ENCODE results near the gene ADARB1.

ADARB1 gene

DNA sequence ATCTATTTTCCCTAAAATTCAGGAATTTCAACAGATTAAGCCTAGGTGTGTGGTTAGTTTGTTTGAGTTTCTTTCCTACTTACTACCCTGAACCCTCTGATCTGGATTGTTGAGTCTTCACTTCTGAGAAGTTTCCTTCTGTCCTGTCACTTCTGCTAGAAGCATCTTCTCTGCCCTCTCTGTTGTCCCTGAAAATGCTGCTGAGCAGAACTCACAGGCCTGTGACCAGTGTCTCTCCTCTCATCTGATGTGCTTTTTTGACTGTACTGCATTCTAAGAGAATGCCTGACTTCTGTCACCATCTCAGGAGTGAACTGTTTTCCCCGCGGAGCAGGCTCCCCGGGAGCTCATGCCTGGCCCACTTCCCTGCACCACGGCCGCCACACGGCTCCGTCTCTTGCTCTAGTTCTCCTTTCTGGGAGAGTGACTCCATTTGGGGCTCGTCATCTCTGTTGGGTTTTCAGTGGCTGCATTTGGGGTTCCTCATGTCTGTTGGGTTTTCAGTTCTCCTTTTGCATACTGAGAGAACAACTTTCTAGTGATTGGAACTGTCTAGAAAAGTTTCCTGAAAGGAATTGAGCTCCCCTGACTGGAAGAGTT lies 135.4 kb downstream of the ADARB1 start:
- peak; percentile 85 to 92 (median 92) for DNase-seq

- no peak for DNase-seq
These were observed 136.1 kb downstream of the ADARB1 start for GRCh38 chr21:45210461-45210983.

- no peak for DNase-seq
These were observed 137.3 kb downstream of the ADARB1 start for GRCh38 chr21:45211661-45212060.

DNA sequence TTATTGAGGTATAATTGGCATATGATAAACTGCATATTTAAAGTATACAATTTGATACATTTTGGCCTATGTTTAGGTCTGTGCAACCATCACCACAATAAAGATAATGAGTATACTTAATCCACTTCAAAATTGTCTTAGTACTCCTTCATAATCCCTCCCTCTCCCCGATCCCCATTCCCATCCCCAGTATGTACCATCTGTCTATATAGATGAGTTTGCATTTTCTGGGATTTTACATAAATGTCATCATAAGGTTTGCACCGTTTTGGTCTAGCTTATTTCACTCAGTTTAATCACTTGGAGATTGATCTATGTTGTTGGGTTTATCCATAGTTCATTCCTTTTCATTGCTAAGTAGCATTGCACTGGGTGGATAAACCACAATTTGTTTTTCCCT lies 139.0 kb downstream of the ADARB1 start:
- DNase-seq, result no peak

GRCh38 chr21:45215213-45215612 lies 140.8 kb downstream of the ADARB1 start:
- no peak for DNase-seq

- DNase-seq, result no peak
These were observed 142.6 kb downstream of the ADARB1 start for GRCh38 chr21:45217010-45217409.

DNA sequence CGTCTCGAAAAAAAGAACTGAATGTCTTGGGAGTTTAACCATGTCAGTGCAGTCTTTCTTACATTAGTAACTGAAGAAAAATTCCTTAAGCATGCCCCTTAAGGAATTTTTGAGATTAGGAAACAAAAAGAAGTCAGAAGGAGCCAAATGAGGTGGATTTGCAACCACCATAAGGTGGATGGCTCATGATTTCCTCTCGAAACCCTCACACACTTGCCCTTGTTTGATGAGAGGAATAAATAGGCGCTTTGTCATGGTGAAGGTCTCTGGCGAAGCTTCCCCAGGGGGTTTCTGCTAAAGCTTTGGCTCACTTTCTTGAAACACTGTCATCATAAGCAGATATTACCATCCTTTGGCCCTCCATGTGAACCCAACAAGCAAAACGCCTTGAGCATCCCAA lies 145.1 kb downstream of the ADARB1 start:
- no peak for DNase-seq

- DNase-seq, result no peak
These were observed 145.7 kb downstream of the ADARB1 start for GRCh38 chr21:45220071-45220481.

- DNase-seq, result no peak
These were observed 146.5 kb downstream of the ADARB1 start for GRCh38 chr21:45220714-45221490.

DNA sequence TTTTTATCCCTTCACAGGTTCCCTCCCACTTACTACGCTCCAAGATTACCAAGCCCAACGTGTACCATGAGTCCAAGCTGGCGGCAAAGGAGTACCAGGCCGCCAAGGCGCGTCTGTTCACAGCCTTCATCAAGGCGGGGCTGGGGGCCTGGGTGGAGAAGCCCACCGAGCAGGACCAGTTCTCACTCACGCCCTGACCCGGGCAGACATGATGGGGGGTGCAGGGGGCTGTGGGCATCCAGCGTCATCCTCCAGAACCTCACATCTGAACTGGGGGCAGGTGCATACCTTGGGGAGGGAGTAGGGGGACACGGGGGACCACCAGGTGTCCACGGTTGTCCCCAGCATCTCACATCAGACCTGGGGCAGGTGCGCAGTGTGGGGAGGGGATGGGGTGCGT lies 147.6 kb downstream of the ADARB1 start:
- no peak for DNase-seq

- no peak for DNase-seq
These were observed 149.1 kb downstream of the ADARB1 start for GRCh38 chr21:45223236-45224185.

DNA sequence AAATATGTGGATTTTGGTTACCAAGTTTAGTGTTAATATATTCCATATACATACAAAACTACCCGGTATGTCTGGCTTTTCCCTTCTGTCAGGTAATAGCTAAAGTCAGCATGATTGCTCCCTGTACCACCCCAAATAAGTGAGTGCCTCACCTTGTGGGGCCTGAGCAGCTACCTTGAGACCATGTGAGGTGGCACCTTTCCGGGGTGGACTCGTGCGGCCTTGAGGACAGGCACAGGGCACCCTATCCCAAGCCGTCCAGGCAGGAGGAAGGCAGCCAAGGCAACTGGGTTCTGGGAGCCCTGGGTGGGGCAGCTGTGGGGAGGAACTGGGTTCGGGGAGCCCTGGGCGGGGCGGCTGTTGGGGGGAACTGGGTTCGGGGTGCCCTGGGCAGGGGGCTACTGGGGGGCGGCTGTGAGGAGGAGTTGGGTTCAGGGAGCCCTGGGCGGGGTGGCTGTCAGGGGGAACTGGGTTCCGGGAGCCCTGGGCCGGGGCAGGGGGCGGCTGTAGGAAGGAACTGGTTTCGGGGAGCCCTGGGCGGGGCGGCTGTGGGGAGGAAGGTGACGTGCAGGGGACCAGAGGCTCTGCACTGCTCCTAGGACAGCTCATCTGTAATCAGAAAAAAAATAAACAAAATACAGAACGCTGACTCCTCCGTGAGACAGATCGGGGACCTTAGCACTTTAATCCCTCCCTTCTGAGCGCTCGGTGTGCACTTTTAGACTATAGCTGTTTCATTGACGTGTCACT lies 150.0 kb downstream of the ADARB1 start:
- no peak for DNase-seq

DNA sequence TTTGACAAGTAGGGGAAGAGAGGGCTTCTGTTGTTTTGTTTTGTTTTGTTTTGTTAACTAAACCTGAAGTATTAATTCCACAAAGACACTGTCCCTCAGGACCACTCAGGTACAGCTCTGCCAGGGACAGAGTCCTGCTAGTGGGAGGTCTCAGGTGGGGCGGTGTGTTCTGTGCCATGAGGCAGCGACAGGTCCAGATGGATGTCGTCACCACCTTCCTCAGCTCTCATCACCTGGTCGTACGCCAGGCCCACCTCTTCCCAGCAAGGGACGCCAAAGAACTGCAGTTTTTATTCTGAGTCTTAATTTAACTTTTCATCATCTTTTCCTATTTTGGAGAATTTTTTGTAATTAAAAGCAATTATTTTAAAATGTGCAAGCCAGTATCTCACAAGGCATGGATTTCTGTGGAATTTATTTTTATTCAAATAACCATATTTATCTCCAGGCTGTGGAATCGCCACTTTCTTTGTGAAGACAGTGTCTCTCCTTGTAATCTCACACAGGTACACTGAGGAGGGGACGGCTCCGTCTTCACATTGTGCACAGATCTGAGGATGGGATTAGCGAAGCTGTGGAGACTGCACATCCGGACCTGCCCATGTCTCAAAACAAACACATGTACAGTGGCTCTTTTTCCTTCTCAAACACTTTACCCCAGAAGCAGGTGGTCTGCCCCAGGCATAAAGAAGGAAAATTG lies 150.8 kb downstream of the ADARB1 start:
- no peak for DNase-seq

- no peak for DNase-seq
These were observed 151.5 kb downstream of the ADARB1 start for GRCh38 chr21:45225741-45226327.

DNA sequence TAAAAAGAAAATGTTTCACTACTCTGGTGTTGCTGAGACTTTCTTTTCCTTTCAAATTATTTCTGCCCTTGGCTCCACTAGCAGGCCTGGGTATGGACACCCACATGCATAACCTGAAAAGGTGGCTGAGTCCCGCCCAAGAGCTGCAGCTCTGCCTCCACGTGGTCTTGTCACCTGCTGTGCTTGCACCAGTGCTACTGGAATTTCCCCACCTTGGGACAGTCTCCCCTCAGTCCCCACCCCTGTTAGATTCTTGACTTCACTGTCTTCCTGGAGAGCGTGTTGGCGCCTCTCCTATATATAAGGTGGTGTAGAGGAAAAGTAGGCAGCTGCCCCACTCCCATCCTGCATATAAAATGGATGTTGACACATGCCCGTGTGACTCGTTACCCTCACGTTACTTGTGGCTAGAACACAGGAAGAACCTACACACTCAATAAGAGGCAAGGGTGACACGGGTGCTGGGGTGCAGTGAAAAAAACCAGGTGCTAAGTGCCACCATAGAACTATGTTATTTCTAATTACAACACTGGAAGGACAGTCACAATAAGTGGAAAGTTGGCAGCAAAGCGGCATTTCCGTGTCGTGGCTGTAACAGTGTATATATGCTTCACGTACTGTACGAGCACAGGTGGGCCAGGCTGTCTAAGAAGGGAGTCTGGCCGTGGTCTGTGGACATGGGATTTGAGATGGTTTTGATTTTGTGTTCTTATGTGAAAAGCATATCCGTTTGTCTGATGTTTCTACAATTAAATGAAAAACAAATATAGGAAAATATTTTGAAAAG lies 152.4 kb downstream of the ADARB1 start:
- peak in 1 of 4 experiments; percentile 12 for DNase-seq

GRCh38 chr21:45227735-45228134 lies 153.4 kb downstream of the ADARB1 start:
- no peak for DNase-seq

- DNase-seq, result no peak
These were observed 153.8 kb downstream of the ADARB1 start for GRCh38 chr21:45228171-45228641.

- DNase-seq, result no peak
These were observed 154.4 kb downstream of the ADARB1 start for GRCh38 chr21:45228656-45229240.

- no peak for DNase-seq
These were observed 157.3 kb downstream of the ADARB1 start for GRCh38 chr21:45231705-45232104.

DNA sequence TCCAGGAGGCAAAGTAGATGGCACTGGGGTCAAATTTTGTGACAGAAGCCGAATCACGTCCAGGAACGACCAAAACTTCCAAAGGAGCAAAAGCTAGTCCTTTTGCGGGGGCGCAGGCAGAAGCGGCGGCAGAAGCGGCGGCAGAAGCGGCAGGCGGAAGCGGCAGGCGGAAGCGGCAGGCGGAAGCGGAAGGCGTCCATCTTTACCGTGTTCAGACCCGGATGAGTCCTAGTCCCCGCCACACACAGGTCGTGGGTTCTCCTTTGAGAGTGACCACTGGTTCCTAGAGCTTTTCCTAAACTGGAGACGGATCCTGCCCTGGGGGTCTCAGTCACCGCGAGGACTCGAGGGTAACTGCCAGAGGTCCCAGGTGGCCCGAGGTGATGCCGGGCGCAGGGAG lies 159.7 kb downstream of the ADARB1 start:
- DNase-seq, result no peak

All from suppressor macrophage (primary cell).